PC-9 (cell line): ENCODE data around the gene CCDC192. TPM values are rescaled to one million over a fixed set of nuclear protein-coding genes. Genes with fewer than 3 reads are reported as not detected.
"Not testable (repeated sequence)": the region's sequence is repeated elsewhere in the genome, so short reads cannot be mapped to it uniquely, and the experiment has no call there.

Experiments
- BruUV-seq: library from RNA; stranded (reverse); fragments of 400-500 nt; replicated peaks from 2 replicates; lab custom pipeline; 2021; lab: Mats Ljungman, UMichigan
- CTCF ChIA-PET: fragments of 300-600 bp; sonication (Branson Sonifier 250); formaldehyde crosslinking; loops from one replicate; lab custom pipeline; 2022; ENCODE audit warnings: antibody characterized with exemption; lab: Charles Lee
- POLR2A ChIA-PET: fragments of 300-600 bp; sonication (Branson Sonifier 250); formaldehyde crosslinking; loops from one replicate; lab custom pipeline; 2022; ENCODE audit warnings: antibody characterized with exemption; ENCODE audit not compliant: unreplicated experiment; lab: Charles Lee
- DNase-seq, 2 experiments: peaks; one replicate each; pipeline versions ENCODE4 v3.0.0 to v3.0.0-alpha.2; 2015 to 2022; ENCODE audit warnings: mixed read lengths in 1 of 2
- H2AFZ ChIP-seq: fragments of 200-600 bp; sonication (generic); 2 replicates; pipeline ENCODE4 v1.8.1; 2017; ENCODE audit warnings: antibody characterized with exemption
- H3F3A ChIP-seq: fragments of 200-600 bp; sonication (generic); 2 replicates; pipeline ENCODE4 v1.8.1; 2017; ENCODE audit warnings: antibody characterized with exemption, mild to moderate bottlenecking, low read depth; ENCODE audit not compliant: insufficient read depth
- H3K27ac ChIP-seq: fragments of 200-600 bp; sonication (generic); 2 replicates; pipeline ENCODE4 v1.6.1; 2016; ENCODE audit warnings: mixed run types
- H3K27me3 ChIP-seq: fragments of 200-600 bp; sonication (generic); 2 replicates; pipeline ENCODE4 v1.6.1; 2016; ENCODE audit warnings: low read depth, mixed run types; ENCODE audit not compliant: insufficient read depth
- H3K36me3 ChIP-seq: fragments of 200-600 bp; sonication (generic); 2 replicates; pipeline ENCODE4 v1.6.1; 2016; ENCODE audit warnings: low read depth, mixed run types
- H3K4me1 ChIP-seq: fragments of 200-600 bp; sonication (generic); replicated peaks from 2 replicates; pipeline ENCODE4 v1.6.1; 2016; ENCODE audit warnings: mixed run types; ENCODE audit not compliant: insufficient read depth
- H3K4me2 ChIP-seq: fragments of 200-600 bp; sonication (generic); 2 replicates; pipeline ENCODE4 v1.6.1; 2017; ENCODE audit warnings: mixed run types
- H3K4me3 ChIP-seq: fragments of 200-600 bp; sonication (generic); 2 replicates; pipeline ENCODE4 v1.6.1; 2016; ENCODE audit warnings: mixed run types
- H3K79me2 ChIP-seq: fragments of 200-600 bp; sonication (generic); 2 replicates; pipeline ENCODE4 v1.6.1; 2017; ENCODE audit warnings: low read depth, mixed run types
- H3K9me2 ChIP-seq: fragments of 200-600 bp; sonication (generic); 2 replicates; pipeline ENCODE4 v1.8.1; 2017; ENCODE audit warnings: mild to moderate bottlenecking; ENCODE audit not compliant: insufficient read depth
- H3K9me3 ChIP-seq: fragments of 200-600 bp; sonication (generic); 2 replicates; pipeline ENCODE4 v1.8.1; 2016; ENCODE audit warnings: low read depth; ENCODE audit not compliant: insufficient read depth
- H4K20me1 ChIP-seq: fragments of 200-600 bp; sonication (generic); 2 replicates; pipeline ENCODE4 v1.8.1; 2017; ENCODE audit not compliant: insufficient read depth
- EZH2 ChIP-seq: fragments of 200-600 bp; sonication (generic); IDR thresholded peaks from 2 replicates; pipeline ENCODE4 v1.8.0; 2017; ENCODE audit warnings: antibody characterized with exemption, low read depth
- intact Hi-C: fragments of 100-400 bp; cut with micrococcal nuclease; formaldehyde crosslinking; loops from one replicate; pipeline ENCODE4 v1.10.0; 2022; ENCODE audit not compliant: unreplicated experiment
- total RNA-seq: library from RNA; stranded (reverse); gene quantifications from 2 replicates; pipeline ENCODE4 v1.2.3, GENCODE V29; 2021
- TF ChIP-seq, protein P1 (sequence below): fragments of 200-600 bp; sonication (generic); conservative IDR thresholded peaks from 2 replicates; pipeline ENCODE4 v1.6.1; 2017; ENCODE audit warnings: mixed run types, antibody characterized with exemption, mild to moderate bottlenecking, moderate library complexity

Gene CCDC192
- total RNA-seq, 1 experiment from 2014 or later: not detected

DNA sequence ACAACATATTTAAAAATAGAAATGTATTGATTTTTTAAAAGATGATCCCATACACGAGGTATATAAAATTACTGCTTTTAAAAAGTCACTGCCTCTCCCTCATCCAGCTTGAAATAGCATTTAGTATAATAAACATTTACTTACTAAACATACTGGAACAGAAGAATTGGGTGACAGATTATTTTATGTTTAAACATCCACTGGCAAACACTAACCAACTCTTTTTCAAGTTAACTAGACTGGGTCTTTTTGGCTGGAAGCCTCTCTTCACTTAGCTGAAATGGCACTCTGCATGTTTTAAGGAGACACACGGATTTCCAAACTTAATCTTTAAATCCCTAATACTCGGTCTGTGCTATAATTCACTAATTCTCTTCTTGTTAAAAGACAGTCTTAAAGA is 35.3 kb upstream of the CCDC192 start:
- H3K27me3 ChIP-seq: no peaks in the 10 kb centered on the region
- BruUV-seq: no TSS peak
- POLR2A ChIA-PET: no interaction called here

DNA sequence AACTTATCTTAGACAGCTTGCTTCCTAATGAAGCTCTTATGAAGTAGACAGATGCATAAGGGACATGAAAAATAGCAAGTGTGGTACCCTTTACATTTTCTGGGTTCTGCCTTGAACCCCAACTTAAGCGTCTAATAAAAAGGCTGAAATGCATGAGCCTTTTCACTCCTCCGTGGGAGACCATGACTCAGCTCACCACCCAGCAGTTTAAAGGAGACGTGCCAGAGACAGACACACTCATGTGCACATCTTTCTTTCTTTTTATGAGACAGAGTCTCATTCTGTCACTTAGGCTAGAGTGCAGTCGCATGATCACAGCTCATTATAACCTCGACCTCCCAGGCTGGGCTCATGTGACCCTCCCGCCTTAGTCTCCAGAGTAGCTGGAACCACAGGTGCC is 32.0 kb upstream of the CCDC192 start:
- Histone ChIP-seq H3K36me3 (no peaks in the 10 kb centered on the region), H3K4me1 (no peaks in the 10 kb centered on the region), H3K27me3 (no peaks in the 10 kb centered on the region), H3K9me3 (no peaks in the 10 kb centered on the region), H3K27ac (no peak overlapping the region), H3K4me2 (no peak overlapping the region), H3K9me2 (no peaks in the 10 kb centered on the region), H3K79me2 (no peaks in the 10 kb centered on the region), H2AFZ (no peak overlapping the region), H4K20me1 (no peaks in the 10 kb centered on the region), H3K4me3 (no peak overlapping the region), H3F3A (no peaks in the 10 kb centered on the region)
- CTCF ChIA-PET: no interaction called here
- intact Hi-C loops: no loop called here
- TF ChIP-seq EZH2: no peak
- TF ChIP-seq, protein P1, sequence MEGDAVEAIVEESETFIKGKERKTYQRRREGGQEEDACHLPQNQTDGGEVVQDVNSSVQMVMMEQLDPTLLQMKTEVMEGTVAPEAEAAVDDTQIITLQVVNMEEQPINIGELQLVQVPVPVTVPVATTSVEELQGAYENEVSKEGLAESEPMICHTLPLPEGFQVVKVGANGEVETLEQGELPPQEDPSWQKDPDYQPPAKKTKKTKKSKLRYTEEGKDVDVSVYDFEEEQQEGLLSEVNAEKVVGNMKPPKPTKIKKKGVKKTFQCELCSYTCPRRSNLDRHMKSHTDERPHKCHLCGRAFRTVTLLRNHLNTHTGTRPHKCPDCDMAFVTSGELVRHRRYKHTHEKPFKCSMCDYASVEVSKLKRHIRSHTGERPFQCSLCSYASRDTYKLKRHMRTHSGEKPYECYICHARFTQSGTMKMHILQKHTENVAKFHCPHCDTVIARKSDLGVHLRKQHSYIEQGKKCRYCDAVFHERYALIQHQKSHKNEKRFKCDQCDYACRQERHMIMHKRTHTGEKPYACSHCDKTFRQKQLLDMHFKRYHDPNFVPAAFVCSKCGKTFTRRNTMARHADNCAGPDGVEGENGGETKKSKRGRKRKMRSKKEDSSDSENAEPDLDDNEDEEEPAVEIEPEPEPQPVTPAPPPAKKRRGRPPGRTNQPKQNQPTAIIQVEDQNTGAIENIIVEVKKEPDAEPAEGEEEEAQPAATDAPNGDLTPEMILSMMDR: no peak
- BruUV-seq: no TSS peak
- POLR2A ChIA-PET: no interaction called here
- no peak for DNase-seq

More for the DNA sequence above, 35.3 kb upstream of the CCDC192 start:
- Histone ChIP-seq H3K4me1 (no peaks in the 10 kb centered on the region), H3K9me2 (no peaks in the 10 kb centered on the region), H4K20me1 (no peaks in the 10 kb centered on the region), H3K4me3 (no peak overlapping the region), H2AFZ (peak overlapping the region; percentile 16; the same call in 1 of the 2 replicates), H3K36me3 (no peaks in the 10 kb centered on the region), H3K79me2 (no peaks in the 10 kb centered on the region), H3K9me3 (no peaks in the 10 kb centered on the region), H3F3A (no peaks in the 10 kb centered on the region), H3K4me2 (no peak overlapping the region), H3K27ac (no peak overlapping the region)
- TF ChIP-seq, protein P1: no peak
- TF ChIP-seq EZH2: no peak
- intact Hi-C loops: no loop called here
- CTCF ChIA-PET: no interaction called here
- no peak for DNase-seq

DNA sequence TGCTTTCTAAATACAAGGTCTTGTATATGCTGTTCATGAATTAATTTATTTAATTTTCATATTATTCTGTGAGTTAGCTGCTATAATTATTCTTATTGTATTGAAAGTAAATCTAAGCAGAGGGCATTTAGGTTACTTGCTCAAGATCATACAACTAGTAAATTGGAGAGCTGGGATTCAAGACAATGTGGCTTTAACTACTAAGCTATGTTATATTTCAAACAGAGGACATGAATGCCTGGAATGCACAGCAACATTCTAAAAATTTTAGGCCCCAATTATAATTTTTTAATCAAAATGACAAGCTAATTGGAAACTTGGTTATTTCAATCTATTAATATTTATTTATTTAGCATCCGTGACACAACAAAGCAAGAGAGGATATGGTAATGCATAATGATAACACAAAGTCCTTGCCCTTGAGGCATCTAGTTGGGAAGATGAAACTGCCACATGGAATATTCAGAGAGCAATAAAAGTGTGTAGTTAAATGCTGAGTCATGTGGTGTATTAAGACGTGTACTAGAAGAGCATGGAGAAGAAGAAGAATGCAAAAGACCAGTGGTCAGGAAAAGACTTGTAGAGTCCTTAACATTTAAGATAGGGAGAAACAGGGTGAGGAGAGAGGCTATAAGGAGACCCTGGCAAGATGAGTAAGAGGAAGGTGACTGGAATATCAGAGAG is 29.9 kb upstream of the CCDC192 start:
- H3K4me2 ChIP-seq: no peak overlapping the region
- no peak overlapping the region for H3K27ac ChIP-seq
- no peak overlapping the region for H2AFZ ChIP-seq
- TF ChIP-seq, protein P1: no peak
- no peak for TF ChIP-seq EZH2
- no TSS peak for BruUV-seq
- no peaks in the 10 kb centered on the region for H3K79me2 ChIP-seq
- H3K4me3 ChIP-seq: no peak overlapping the region
- H4K20me1 ChIP-seq: no peaks in the 10 kb centered on the region
- no peak for DNase-seq
- intact Hi-C loops: no loop called here
- H3K36me3 ChIP-seq: no peaks in the 10 kb centered on the region
- ChIA-PET CTCF (no interaction called here), POLR2A (no interaction called here)
- no peaks in the 10 kb centered on the region for H3F3A ChIP-seq
- no peaks in the 10 kb centered on the region for H3K27me3 ChIP-seq
- no peaks in the 10 kb centered on the region for H3K9me2 ChIP-seq
- H3K4me1 ChIP-seq: no peaks in the 10 kb centered on the region
- no peaks in the 10 kb centered on the region for H3K9me3 ChIP-seq

DNA sequence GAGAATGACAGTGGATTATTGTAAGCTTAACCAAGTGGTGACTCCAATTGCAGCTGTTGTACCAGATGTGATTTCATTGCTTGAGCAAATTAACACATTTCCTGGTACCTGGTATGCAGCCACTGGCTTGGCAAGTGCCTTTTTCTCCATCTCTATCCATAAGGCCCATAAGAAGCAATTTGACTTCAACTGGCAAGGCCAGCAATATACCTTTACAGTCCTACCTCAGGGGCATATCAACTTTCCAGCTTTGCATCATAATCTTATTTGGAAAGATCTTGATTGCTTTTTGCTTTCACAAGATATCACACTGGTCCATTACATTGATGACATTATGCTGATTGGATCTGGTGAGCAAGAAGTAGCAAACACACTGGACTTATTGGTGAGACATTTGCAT is 26.2 kb upstream of the CCDC192 start:
- BruUV-seq, H2AFZ ChIP-seq, intact Hi-C loops, H3K27me3 ChIP-seq, H3K4me1 ChIP-seq, H4K20me1 ChIP-seq, H3K79me2 ChIP-seq, CTCF ChIA-PET, DNase-seq, H3K9me3 ChIP-seq, POLR2A ChIA-PET, H3K4me3 ChIP-seq, H3F3A ChIP-seq, H3K4me2 ChIP-seq, H3K9me2 ChIP-seq, H3K36me3 ChIP-seq, H3K27ac ChIP-seq: not testable (repeated sequence)

DNA sequence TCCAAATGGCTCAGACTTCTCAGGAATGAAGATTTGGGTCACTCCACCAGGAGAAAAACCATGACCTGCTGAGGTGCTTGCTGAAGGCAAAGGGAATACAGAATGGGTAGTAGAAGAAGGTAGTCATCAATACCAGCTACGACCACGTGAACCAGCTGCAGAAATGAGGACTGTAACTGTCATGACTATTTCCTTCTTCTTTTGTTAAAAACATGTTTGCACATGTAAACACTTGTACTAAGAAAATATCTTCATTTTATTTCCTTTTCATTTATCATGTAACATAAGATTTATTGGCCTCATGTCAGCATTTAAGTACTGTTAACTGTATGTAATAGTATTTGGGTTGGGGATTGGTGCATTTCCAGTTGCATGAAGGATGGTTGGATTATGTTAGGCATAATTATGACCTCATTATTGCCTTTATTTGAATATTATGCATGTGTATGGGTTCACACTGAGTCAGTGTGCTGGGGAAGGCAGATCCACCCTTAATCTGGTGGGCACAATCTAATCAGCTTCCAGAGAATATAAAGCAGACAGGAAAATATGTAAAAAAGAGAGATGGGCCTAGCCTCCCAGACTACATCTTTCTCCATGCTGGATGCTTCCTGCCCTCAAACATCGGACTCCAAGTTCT is 23.4 kb upstream of the CCDC192 start:
- intact Hi-C loops, H3K27ac ChIP-seq, H3K9me3 ChIP-seq, CTCF ChIA-PET, H3K79me2 ChIP-seq, H4K20me1 ChIP-seq, POLR2A ChIA-PET, H3K27me3 ChIP-seq, H3K4me3 ChIP-seq, H3F3A ChIP-seq, DNase-seq, H3K4me1 ChIP-seq, H3K36me3 ChIP-seq, BruUV-seq, H3K4me2 ChIP-seq, H2AFZ ChIP-seq, H3K9me2 ChIP-seq: not testable (repeated sequence)
